HCT116 (cell line): ENCODE measurements around the gene CYB5D1. TPM values are rescaled to one million over a fixed set of nuclear protein-coding genes. Genes with fewer than 3 reads are reported as not detected.

Experiments
- ATAC-seq: fragments of 200-7000 bp; cut with Tn5 transposase; 2 replicates; pipeline ENCODE4 v1.9.1; 2020; ENCODE audit warnings: mild to moderate bottlenecking, moderate library complexity
- BruUV-seq: library from RNA; stranded (reverse); fragments of 400-500 nt; replicated peaks from 2 replicates; lab custom pipeline; 2021; lab: Mats Ljungman, UMichigan
- CTCF ChIA-PET: fragments of 300-600 bp; sonication (Branson Sonifier 250); formaldehyde crosslinking; loops from one replicate; lab custom pipeline; 2021; ENCODE audit warnings: antibody characterized with exemption; lab: Charles Lee
- POLR2A ChIA-PET: fragments of 300-600, 350-600 bp; sonication (Branson Sonifier 250); formaldehyde crosslinking; loops from one replicate; lab custom pipeline; 2021; ENCODE audit warnings: antibody characterized with exemption; lab: Charles Lee
- RAD21 ChIA-PET, 2 experiments: fragments of 300-600 bp; sonication (Branson Sonifier 250); formaldehyde crosslinking; loops; one replicate each; lab custom pipeline; 2023; ENCODE audit warnings: low total read pairs in 2 of 2; ENCODE audit not compliant: uncharacterized antibody in 2 of 2, unreplicated experiment in 2 of 2, low non-redundant PET in 1 of 2; lab: Charles Lee
- DNase-seq: peaks from one replicate; pipeline ENCODE4 v3.0.0-alpha.2; 2010; ENCODE audit warnings: low read depth, low spot score
- H2AFZ ChIP-seq: fragments of 200-600 bp; shearing (Covaris generic), sonication (generic); 2 replicates; pipeline ENCODE4 v1.6.1; 2017; ENCODE audit warnings: low read depth, mixed run types, mixed read lengths, antibody characterized with exemption, low read length; ENCODE audit not compliant: poor library complexity, severe bottlenecking
- H3K27ac ChIP-seq: 2 replicates; pipeline ENCODE4 v1.5.1; 2012; ENCODE audit warnings: low read depth, low read length
- H3K27me3 ChIP-seq: fragments of 200-600 bp; sonication (generic); 2 replicates; pipeline ENCODE4 v1.6.1; 2016; ENCODE audit warnings: mixed run types, low read length, mixed read lengths; ENCODE audit not compliant: insufficient read depth
- H3K36me3 ChIP-seq, 2 experiments: fragments of 200-500 bp in 1 of 2; fragments of 200-600 bp in 1 of 2; sonication (Bioruptor generic) in 1 of 2; sonication (generic) in 1 of 2; 2 replicates each; pipeline versions ENCODE4 v1.5.1 to v1.6.1; 2014 to 2016; ENCODE audit warnings: low read length in 2 of 2, inconsistent platforms in 1 of 2, mixed read lengths in 1 of 2, mixed run types in 1 of 2; ENCODE audit not compliant: insufficient read depth in 2 of 2, control insufficient read depth in 1 of 2
- H3K4me1 ChIP-seq, 2 experiments: fragments of 200-600 bp in 1 of 2; sonication (generic) in 1 of 2; 2 replicates each; pipeline versions ENCODE4 v1.5.1 to v1.6.1; 2012 to 2017; ENCODE audit warnings: low read length in 2 of 2, inconsistent platforms in 1 of 2, mild to moderate bottlenecking in 1 of 2, mixed read lengths in 1 of 2, mixed run types in 1 of 2, moderate library complexity in 1 of 2; ENCODE audit not compliant: insufficient read depth in 2 of 2, control insufficient read depth in 1 of 2
- H3K4me2 ChIP-seq: fragments of 200-600 bp; sonication (generic); 2 replicates; pipeline ENCODE4 v1.6.1; 2017; ENCODE audit warnings: mixed run types, low read length, mixed read lengths
- H3K4me3 ChIP-seq, 2 experiments: fragments of 200-600 bp in 1 of 2; sonication (generic) in 1 of 2; replicated peaks in 1 of 2; 2 replicates each; pipeline ENCODE4 v1.5.1; 2011 to 2016; ENCODE audit warnings: low read length in 2 of 2, control low read depth in 1 of 2, low read depth in 1 of 2, mild to moderate bottlenecking in 1 of 2, mixed read lengths in 1 of 2, mixed run types in 1 of 2
- H3K79me2 ChIP-seq: fragments of 200-600 bp; sonication (generic); 2 replicates; pipeline ENCODE4 v1.6.1; 2017; ENCODE audit warnings: mild to moderate bottlenecking, mixed run types, low read length, moderate library complexity, mixed read lengths; ENCODE audit not compliant: insufficient read depth
- H3K9ac ChIP-seq: fragments of 200-600 bp; sonication (generic); 2 replicates; pipeline ENCODE4 v1.6.1; 2016; ENCODE audit warnings: low read length, mixed read lengths
- H3K9me2 ChIP-seq: fragments of 200-600 bp; sonication (generic), shearing (Covaris generic); 2 replicates; pipeline ENCODE4 v1.6.1; 2017; ENCODE audit warnings: mixed run types, mild to moderate bottlenecking, moderate library complexity; ENCODE audit not compliant: insufficient read depth
- H3K9me3 ChIP-seq, 2 experiments: fragments of 200-500 bp in 1 of 2; fragments of 200-600 bp in 1 of 2; sonication (Bioruptor generic) in 1 of 2; sonication (generic) in 1 of 2; 2 replicates each; pipeline ENCODE4 v1.6.1; 2014 to 2017; ENCODE audit warnings: low read length in 2 of 2, mixed read lengths in 2 of 2, inconsistent platforms in 1 of 2, low read depth in 1 of 2, mild to moderate bottlenecking in 1 of 2, mixed run types in 1 of 2, moderate library complexity in 1 of 2; ENCODE audit not compliant: control insufficient read depth in 1 of 2, insufficient read depth in 1 of 2
- H4K20me1 ChIP-seq: fragments of 200-600 bp; sonication (generic), shearing (Covaris generic); 2 replicates; pipeline ENCODE4 v1.6.1; 2017; ENCODE audit warnings: mixed run types, mild to moderate bottlenecking, moderate library complexity; ENCODE audit not compliant: insufficient read depth
- CEBPB ChIP-seq: IDR thresholded peaks from 2 replicates; pipeline ENCODE4 v1.6.1; 2012; ENCODE audit warnings: low read depth
- EGR1 ChIP-seq: IDR thresholded peaks from 2 replicates; pipeline ENCODE4 v1.6.1; 2012; ENCODE audit warnings: low read depth
- EZH2 ChIP-seq: fragments of 200-600 bp; sonication (generic); IDR thresholded peaks from 2 replicates; pipeline ENCODE4 v1.6.1; 2017; ENCODE audit warnings: antibody characterized with exemption, mixed run types
- EZH2phosphoT487 ChIP-seq: fragments of 200-600 bp; IDR thresholded peaks from 2 replicates; pipeline ENCODE4 v1.6.1; 2018; ENCODE audit warnings: antibody characterized with exemption, borderline replicate concordance
- FOSL1 ChIP-seq: IDR thresholded peaks from 2 replicates; pipeline ENCODE4 v1.6.1; 2012; ENCODE audit warnings: low read depth
- JUND ChIP-seq: IDR thresholded peaks from 2 replicates; pipeline ENCODE4 v1.6.1; 2012
- MAX ChIP-seq: IDR thresholded peaks from 2 replicates; pipeline ENCODE4 v1.6.1; 2012
- POLR2A ChIP-seq: IDR thresholded peaks from 2 replicates; pipeline ENCODE4 v1.7.0; 2011; ENCODE audit warnings: borderline replicate concordance; ENCODE audit not compliant: insufficient read depth, insufficient read length; ENCODE audit errors: extremely low read depth
- POLR2AphosphoS5 ChIP-seq: IDR thresholded peaks from 2 replicates; pipeline ENCODE4 v1.6.1; 2011; ENCODE audit warnings: mild to moderate bottlenecking, low read depth, low read length, moderate library complexity
- RAD21 ChIP-seq: IDR thresholded peaks from 2 replicates; pipeline ENCODE4 v1.6.1; 2012; ENCODE audit warnings: low read depth, mild to moderate bottlenecking
- REST ChIP-seq: IDR thresholded peaks from 2 replicates; pipeline ENCODE4 v1.6.1; 2012; ENCODE audit warnings: low read depth
- SIN3A ChIP-seq: IDR thresholded peaks from 2 replicates; pipeline ENCODE4 v1.6.1; 2012; ENCODE audit warnings: low read depth
- SRF ChIP-seq: IDR thresholded peaks from 2 replicates; pipeline ENCODE4 v1.6.1; 2012; ENCODE audit warnings: low read depth
- TCF7L2 ChIP-seq: IDR thresholded peaks from 2 replicates; pipeline ENCODE4 v1.7.0; 2011; ENCODE audit warnings: borderline replicate concordance, inconsistent platforms; ENCODE audit not compliant: insufficient read depth, insufficient read length; ENCODE audit errors: extremely low read depth
- YY1 ChIP-seq: IDR thresholded peaks from 2 replicates; pipeline ENCODE4 v1.6.1; 2011; ENCODE audit warnings: low read length, low read depth, moderate library complexity, mild to moderate bottlenecking; ENCODE audit not compliant: insufficient replicate concordance; ENCODE audit errors: extremely low read depth
- ZFX ChIP-seq: fragments of 450-650 bp; IDR thresholded peaks from 2 replicates; pipeline ENCODE4 v1.6.1; 2017
- ZNF274 ChIP-seq: fragments of 200-500 bp; sonication (Bioruptor generic); IDR thresholded peaks from 2 replicates; pipeline ENCODE4 v1.6.1; 2014; ENCODE audit warnings: mild to moderate bottlenecking, low read depth, low read length, inconsistent platforms
- intact Hi-C: fragments of 100-400 bp; cut with micrococcal nuclease; formaldehyde crosslinking; loops from 2 replicates; pipeline ENCODE4 v1.10.0; 2022
- total RNA-seq: library from RNA; stranded (reverse); gene quantifications from one replicate; pipeline ENCODE4 v1.2.1, GENCODE V29; 2021; ENCODE audit not compliant: unreplicated experiment
- TF ChIP-seq, protein P1 (sequence below), 3 experiments: fragments of 200-600 bp in 1 of 3; sonication (generic) in 1 of 3; IDR thresholded peaks in 2 of 3; conservative IDR thresholded peaks in 1 of 3; 2 replicates each; pipeline ENCODE4 v1.5.1; 2012 to 2017; ENCODE audit warnings: low read depth in 2 of 3, low read length in 2 of 3, antibody characterized with exemption in 1 of 3, borderline replicate concordance in 1 of 3, control low read depth in 1 of 3, mild to moderate bottlenecking in 1 of 3, mixed read lengths in 1 of 3, mixed run types in 1 of 3, moderate library complexity in 1 of 3; ENCODE audit not compliant: insufficient read depth in 1 of 3
- TF ChIP-seq, protein P2 (sequence below): IDR thresholded peaks from 2 replicates; pipeline ENCODE4 v1.6.1; 2012

CYB5D1 gene
- total RNA-seq, 1 experiment from 2014 or later = 21.5 TPM

DNA sequence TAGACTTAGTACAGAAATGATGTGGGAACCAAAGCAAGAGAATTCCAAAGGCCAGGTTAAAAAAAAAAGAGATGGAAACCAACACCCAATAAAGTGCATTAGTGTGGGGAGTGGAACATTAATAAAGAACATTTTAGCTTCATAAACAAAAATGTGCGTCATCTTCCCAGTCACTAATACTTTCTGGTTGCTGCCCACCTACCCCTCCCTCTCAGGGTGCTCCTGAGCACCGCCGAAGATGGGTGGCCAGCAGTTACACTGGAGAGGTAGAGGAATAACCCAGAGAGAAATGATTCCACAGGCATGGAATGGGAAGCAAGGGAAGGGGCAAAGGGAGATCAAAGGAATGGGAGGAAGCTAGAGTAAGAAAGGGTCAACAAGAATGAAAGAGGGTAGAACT is 24.8 kb downstream of the CYB5D1 start:
- ATAC-seq = no peak
- intact Hi-C loops = no loop called here
- Histone ChIP-seq H2AFZ (no peak overlapping the region), H3K4me3 (no peak overlapping the region), H4K20me1 (no peaks in the 10 kb centered on the region), H3K36me3 (peaks cover 0 to 3% of the 10 kb centered on the region in 2 experiments; a peak in 2 of 4 replicates), H3K4me2 (no peak overlapping the region), H3K9ac (no peak overlapping the region), H3K27ac (no peak overlapping the region), H3K27me3 (no peaks in the 10 kb centered on the region), H3K4me1 (peaks cover 18 to 29% of the 10 kb centered on the region in 2 experiments), H3K9me2 (no peaks in the 10 kb centered on the region), H3K79me2 (peaks cover 13% of the 10 kb centered on the region; the same call in 1 of the 2 replicates), H3K9me3 (no peaks in the 10 kb centered on the region)
- ChIA-PET POLR2A (interaction anchor here (1.0 to 2.3 kb wide), 2 partner anchors 14 to 41 kb away, joined by 3 to 5 read pairs; no protein-coding TSS in a partner anchor), CTCF (no interaction called here), RAD21 (no interaction called here)
- no peak for TF ChIP-seq JUND
- TF ChIP-seq POLR2AphosphoS5 = no peak
- TF ChIP-seq MAX = no peak
- no peak for TF ChIP-seq SRF
- TF ChIP-seq ZFX = no peak
- no peak for TF ChIP-seq TCF7L2
- no peak for TF ChIP-seq FOSL1
- TF ChIP-seq, protein P1, sequence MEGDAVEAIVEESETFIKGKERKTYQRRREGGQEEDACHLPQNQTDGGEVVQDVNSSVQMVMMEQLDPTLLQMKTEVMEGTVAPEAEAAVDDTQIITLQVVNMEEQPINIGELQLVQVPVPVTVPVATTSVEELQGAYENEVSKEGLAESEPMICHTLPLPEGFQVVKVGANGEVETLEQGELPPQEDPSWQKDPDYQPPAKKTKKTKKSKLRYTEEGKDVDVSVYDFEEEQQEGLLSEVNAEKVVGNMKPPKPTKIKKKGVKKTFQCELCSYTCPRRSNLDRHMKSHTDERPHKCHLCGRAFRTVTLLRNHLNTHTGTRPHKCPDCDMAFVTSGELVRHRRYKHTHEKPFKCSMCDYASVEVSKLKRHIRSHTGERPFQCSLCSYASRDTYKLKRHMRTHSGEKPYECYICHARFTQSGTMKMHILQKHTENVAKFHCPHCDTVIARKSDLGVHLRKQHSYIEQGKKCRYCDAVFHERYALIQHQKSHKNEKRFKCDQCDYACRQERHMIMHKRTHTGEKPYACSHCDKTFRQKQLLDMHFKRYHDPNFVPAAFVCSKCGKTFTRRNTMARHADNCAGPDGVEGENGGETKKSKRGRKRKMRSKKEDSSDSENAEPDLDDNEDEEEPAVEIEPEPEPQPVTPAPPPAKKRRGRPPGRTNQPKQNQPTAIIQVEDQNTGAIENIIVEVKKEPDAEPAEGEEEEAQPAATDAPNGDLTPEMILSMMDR (IDR thresholded peaks at IDR 0.05 in 2 of 3, conservative IDR thresholded peaks at IDR 0.05 in 1 of 3; ENCODE audit: borderline replicate concordance in 1 of 3, insufficient read depth in 1 of 3, low read depth in 2 of 3, low read length in 2 of 3) = no peak
- TF ChIP-seq YY1 = no peak
- no peak for TF ChIP-seq EZH2
- TF ChIP-seq SIN3A = no peak
- no peak for TF ChIP-seq EGR1
- TF ChIP-seq ZNF274 = no peak
- no peak for TF ChIP-seq REST
- no peak for TF ChIP-seq CEBPB
- TF ChIP-seq RAD21 = no peak
- TF ChIP-seq, protein P2, sequence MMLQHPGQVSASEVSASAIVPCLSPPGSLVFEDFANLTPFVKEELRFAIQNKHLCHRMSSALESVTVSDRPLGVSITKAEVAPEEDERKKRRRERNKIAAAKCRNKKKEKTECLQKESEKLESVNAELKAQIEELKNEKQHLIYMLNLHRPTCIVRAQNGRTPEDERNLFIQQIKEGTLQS = no peak
- TF ChIP-seq POLR2A = no peak
- TF ChIP-seq EZH2phosphoT487 = no peak
- no TSS peak for BruUV-seq
- DNase-seq = no peak
